Right cardiac atrium (tissue), 5 donors: ENCODE measurements around the gene C19orf25. TPM values are rescaled to one million over a fixed set of nuclear protein-coding genes. Genes with fewer than 3 reads are reported as not detected.

Experiments
- ATAC-seq, 2 donors: fragments of 200-7000 bp; cut with Tn5 transposase; one replicate each; pipeline versions ENCODE4 v1.8.0 to v1.9.1; 2020; ENCODE audit warnings: moderate library complexity in 2 of 2, mild to moderate bottlenecking in 1 of 2
- DNase-seq, 3 donors: peaks; one replicate each; pipeline ENCODE4 v3.0.0-alpha.2; 2020
- H3K27ac ChIP-seq: one replicate; pipeline ENCODE4 v1.5.1; 2013; ENCODE audit warnings: mild to moderate bottlenecking, low read length, control low read depth, moderate library complexity
- H3K27me3 ChIP-seq: one replicate; pipeline ENCODE4 v1.6.1; 2013; ENCODE audit not compliant: control insufficient read depth, insufficient read depth
- H3K4me1 ChIP-seq: one replicate; pipeline ENCODE4 v1.6.1; 2013; ENCODE audit warnings: low read length; ENCODE audit not compliant: control insufficient read depth, insufficient read depth
- H3K4me3 ChIP-seq: one replicate; pipeline ENCODE4 v1.5.1; 2013; ENCODE audit warnings: low read length, control low read depth
- H3K9me3 ChIP-seq: one replicate; pipeline ENCODE4 v1.6.1; 2013; ENCODE audit warnings: low read length; ENCODE audit not compliant: control insufficient read depth
- WGBS: extraction: QIAGEN DNeasy Blood & Tissue Kit; methylation state at CpG from one replicate; pipeline ENCODE4 v1.1.7; 2013; 5-methylcytosine and 5-hydroxymethylcytosine counted together
- intact Hi-C, 4 donors: fragments of 100-400 bp; cut with DNase I; formaldehyde crosslinking; loops; one replicate each; pipeline versions ENCODE4 v1.11.0 to v1.14.0; 2022 to 2023
- polyA plus RNA-seq: library from polyadenylated mRNA; stranded (reverse); fragments of 200-250 nt; gene quantifications from one replicate; pipeline ENCODE4 v1.2.3, GENCODE V29; 2013
- total RNA-seq, 4 donors: library from RNA; stranded (reverse); fragmentation: NEBNext Ultra II Directional; extraction: Animal tissue kit (Norgen Biotek cat#: 25700); gene quantifications; one replicate each; pipeline ENCODE4 v1.2.1, GENCODE V29; 2021
- donor health status: healthy with polysubstance abuse.
- donor health status: DM: no; HTN: yes; CAD: no.
- donor health status: DM: no; HTN: no; CAD: no.
- donor health status: DM: no; HTN: yes; CAD: no; lungs with severe emphysema.
- donor health status: DM: yes; HTN: yes; CAD: no.

The C19orf25 gene
- total and polyA plus RNA-seq, 5 donors, result 14.4 to 23.6 (median 18.2) TPM

- Histone ChIP-seq H3K4me1 (no peaks in the 10 kb centered on the region), H3K4me3 (no peak overlapping the region), H3K27ac (no peak overlapping the region), H3K27me3 (no peaks in the 10 kb centered on the region), H3K9me3 (no peaks in the 10 kb centered on the region)
- 87% methylated on average over 37 of the region's 37 CpGs for WGBS
- DNase-seq, result no peak
- ATAC-seq, result no peak
- intact Hi-C loops, result no loop called here
These were observed 16.2 kb upstream of the C19orf25 start for GRCh38 chr19:1495051-1495798.

DNA sequence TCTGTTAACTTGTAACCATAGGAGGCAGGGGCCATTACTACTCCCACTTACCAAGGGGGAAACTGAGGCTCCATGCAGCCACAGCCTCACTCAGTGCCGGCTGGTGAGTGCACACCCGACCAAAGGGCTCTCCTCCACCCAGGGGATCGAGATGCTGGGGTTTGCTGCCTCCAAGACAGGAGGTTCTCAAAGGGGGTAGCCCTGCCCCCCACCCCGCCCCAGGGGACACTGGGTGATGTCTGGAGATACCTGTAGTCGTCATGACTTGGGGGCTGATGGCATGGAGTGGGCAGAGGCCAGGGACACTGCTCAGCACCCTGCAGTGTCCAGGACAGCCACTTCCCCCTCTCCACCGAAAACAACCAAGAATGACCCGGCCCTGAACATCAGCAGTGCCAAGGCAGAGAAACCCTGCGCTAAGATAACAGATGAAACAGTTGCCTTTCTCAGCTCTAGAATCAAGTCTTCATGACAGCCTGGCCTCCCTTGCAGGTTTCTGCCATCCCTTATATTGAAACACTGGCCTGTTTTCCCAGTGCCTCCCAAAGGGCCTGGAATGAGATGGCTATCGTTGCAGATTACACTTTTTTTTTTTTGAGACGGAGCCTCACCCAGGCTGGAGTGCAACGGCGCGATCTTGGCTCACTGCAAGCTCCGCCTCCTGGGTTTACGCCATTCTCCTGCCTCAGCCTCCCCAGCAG, 15.2 kb upstream of the C19orf25 start:
- Histone ChIP-seq H3K27ac (no peak overlapping the region), H3K27me3 (no peaks in the 10 kb centered on the region), H3K9me3 (no peaks in the 10 kb centered on the region), H3K4me3 (no peak overlapping the region), H3K4me1 (no peaks in the 10 kb centered on the region)
- WGBS, result 54% methylated on average over 15 of the region's 15 CpGs
- DNase-seq, result no peak
- ATAC-seq, result no peak
- intact Hi-C loops, result no loop called here

- 69% methylated on average over 10 of the region's 10 CpGs for WGBS
- H3K9me3 ChIP-seq, result no peaks in the 10 kb centered on the region
- no peak for ATAC-seq
- no peaks in the 10 kb centered on the region for H3K27me3 ChIP-seq
- H3K27ac ChIP-seq, result no peak overlapping the region
- intact Hi-C loops, result no loop called here
- H3K4me1 ChIP-seq, result no peaks in the 10 kb centered on the region
- H3K4me3 ChIP-seq, result no peak overlapping the region
- peak in 1 of 3 donors; percentile 47 for DNase-seq
These were observed 13.5 kb upstream of the C19orf25 start for GRCh38 chr19:1492474-1493006.

DNA sequence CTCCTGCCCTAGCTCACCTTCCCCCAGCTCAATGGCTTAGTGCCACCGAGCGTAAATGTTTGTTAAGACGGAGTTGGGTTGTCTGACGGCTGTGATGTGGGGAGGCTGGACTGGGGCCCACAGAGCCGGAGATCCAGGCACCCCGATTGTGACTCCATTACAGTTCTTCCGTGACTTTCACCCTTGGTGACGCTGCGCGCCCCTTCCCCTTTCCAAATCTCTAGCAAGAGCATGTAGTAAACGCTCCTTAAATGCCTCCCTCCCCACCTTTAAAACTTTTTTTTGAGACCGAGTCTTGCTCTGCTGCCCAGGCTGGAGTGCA, 12.8 kb upstream of the C19orf25 start:
- no peaks in the 10 kb centered on the region for H3K9me3 ChIP-seq
- no peak overlapping the region for H3K27ac ChIP-seq
- intact Hi-C loops, result no loop called here
- 63% methylated on average over 12 of the region's 12 CpGs for WGBS
- DNase-seq (peak; percentile 17 to 64 (median 51)), ATAC-seq (no peak)
- H3K27me3 ChIP-seq, result no peaks in the 10 kb centered on the region
- H3K4me3 ChIP-seq, result no peak overlapping the region
- H3K4me1 ChIP-seq, result no peaks in the 10 kb centered on the region

- WGBS, result 4% methylated on average over 73 of the region's 73 CpGs
- H3K27ac ChIP-seq, result peak within 1 kb of the TSS; percentile 50
- H3K27me3 ChIP-seq, result no peaks in the 10 kb centered on the region
- intact Hi-C loops, result no loop called here
- ATAC-seq (no peak), DNase-seq (peak in 1 of 3 donors; percentile 35)
- no peaks in the 10 kb centered on the region for H3K4me1 ChIP-seq
- H3K4me3 ChIP-seq, result peak within 1 kb of the TSS; percentile 42
- no peaks in the 10 kb centered on the region for H3K9me3 ChIP-seq
These were observed 12.3 kb upstream of the C19orf25 start, which contains the start of gene REEP6 for GRCh38 chr19:1491114-1491848. Gene REEP6, plus strand, starts transcription at chr19:1491181. Its CDS starts 89 bp downstream, at chr19:1491270.

- intact Hi-C loops, result no loop called here
- peak within 1 kb of the TSS; percentile 42 for H3K4me3 ChIP-seq
- no peaks in the 10 kb centered on the region for H3K4me1 ChIP-seq
- under 1% methylated on average over 74 of the region's 74 CpGs for WGBS
- no peaks in the 10 kb centered on the region for H3K27me3 ChIP-seq
- peak; percentile 95 to 96 for ATAC-seq
- peak within 1 kb of the TSS; percentile 50 for H3K27ac ChIP-seq
- DNase-seq, result peak; percentile 98 to 99 (median 99)
- H3K9me3 ChIP-seq, result no peaks in the 10 kb centered on the region
These were observed 11.5 kb upstream of the C19orf25 start, which contains the start of gene PCSK4 for GRCh38 chr19:1490311-1491113. Gene PCSK4, minus strand, starts transcription at chr19:1490350. Its CDS starts 4 bp downstream, at chr19:1490346.

- H3K27me3 ChIP-seq, result no peaks in the 10 kb centered on the region
- H3K27ac ChIP-seq, result peak overlapping the region; percentile 50
- H3K4me1 ChIP-seq, result no peaks in the 10 kb centered on the region
- DNase-seq (peak in 2 of 3 donors; percentile 11 to 66), ATAC-seq (no peak)
- peak overlapping the region; percentile 42 for H3K4me3 ChIP-seq
- WGBS, result 30% methylated on average over 37 of the region's 37 CpGs
- intact Hi-C loops, result no loop called here
- H3K9me3 ChIP-seq, result no peaks in the 10 kb centered on the region
These were observed 10.7 kb upstream of the C19orf25 start for GRCh38 chr19:1489463-1490310.

DNA sequence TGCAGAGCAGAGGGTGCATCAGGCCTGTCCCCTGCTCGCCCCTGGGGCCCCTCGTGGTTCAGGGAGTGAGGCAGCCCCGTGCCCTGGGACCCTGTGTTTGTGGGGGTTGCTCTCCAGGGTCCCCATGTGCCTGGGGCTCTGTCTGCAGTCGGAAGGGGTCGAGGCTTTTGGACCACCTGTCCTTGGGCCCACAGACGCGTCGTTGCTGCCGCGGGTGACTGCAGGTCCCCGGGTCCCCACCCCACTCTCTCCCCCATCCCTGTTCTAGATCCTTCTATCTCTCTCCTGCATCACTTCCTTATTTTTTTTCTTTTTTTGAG, 9.2 kb upstream of the C19orf25 start:
- H3K27ac ChIP-seq, result no peak overlapping the region
- DNase-seq (peak in 1 of 3 donors; percentile 13), ATAC-seq (no peak)
- H3K4me1 ChIP-seq, result no peaks in the 10 kb centered on the region
- H3K4me3 ChIP-seq, result no peak overlapping the region
- H3K9me3 ChIP-seq, result no peaks in the 10 kb centered on the region
- 90% methylated on average over 11 of the region's 11 CpGs for WGBS
- intact Hi-C loops, result no loop called here
- no peaks in the 10 kb centered on the region for H3K27me3 ChIP-seq

- Histone ChIP-seq H3K4me3 (no peak overlapping the region), H3K9me3 (no peaks in the 10 kb centered on the region), H3K27me3 (no peaks in the 10 kb centered on the region), H3K27ac (no peak overlapping the region), H3K4me1 (no peaks in the 10 kb centered on the region)
- DNase-seq (peak; percentile 14 to 67 (median 53)), ATAC-seq (no peak)
- intact Hi-C loops, result no loop called here
- WGBS, result 90% methylated on average over 40 of the region's 40 CpGs
These were observed 8.7 kb upstream of the C19orf25 start for GRCh38 chr19:1487576-1488281.
